GM21723 (cell line): Measurements from ENCODE around the gene TBC1D5.

Experiments
- ATAC-seq: cut with Tn5 transposase; IDR thresholded peaks from one replicate; pipeline ENCODE4 v1.9.1; 2021; ENCODE audit warnings: mild to moderate bottlenecking, moderate library complexity; ENCODE audit not compliant: unreplicated experiment

The TBC1D5 gene

DNA sequence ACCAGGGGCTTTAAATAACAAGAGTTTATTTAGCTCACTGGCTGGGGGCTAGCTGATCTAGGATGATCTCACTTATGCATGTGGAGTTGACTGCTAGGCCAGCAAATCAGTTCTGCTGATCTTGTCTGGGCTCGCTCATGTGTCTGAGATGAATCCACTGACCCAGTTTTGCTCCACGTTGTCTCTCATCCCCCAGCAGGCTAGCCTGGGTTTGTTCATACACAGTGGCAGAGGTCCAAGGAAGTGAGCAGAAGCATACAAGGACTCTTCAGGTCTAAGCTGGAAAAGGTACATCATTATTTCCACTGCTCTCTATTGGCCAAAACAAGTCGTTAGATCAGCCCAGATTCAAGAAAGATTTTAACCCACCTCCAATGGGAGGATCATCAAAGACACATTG lies 619.7 kb downstream of the TBC1D5 start:
- ATAC-seq = no peak

DNA sequence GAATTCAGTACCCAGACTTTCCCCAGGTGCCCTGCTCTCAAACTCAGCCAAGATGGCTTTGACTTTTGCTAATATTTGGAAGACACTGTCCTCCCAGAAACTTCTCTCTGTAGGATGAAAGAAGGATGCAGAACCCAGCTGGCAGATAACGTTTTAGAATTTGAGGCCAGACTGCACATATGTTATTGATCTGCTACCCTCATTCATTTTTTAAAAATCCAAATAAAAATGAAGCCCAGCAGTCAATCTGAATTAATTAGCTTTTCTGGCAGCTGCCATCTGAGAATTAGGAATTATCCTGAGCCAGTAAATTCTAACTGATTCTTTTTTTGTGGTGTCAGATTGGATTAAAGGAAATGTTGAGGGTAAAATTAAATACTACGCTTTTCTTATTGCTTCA lies 621.1 kb downstream of the TBC1D5 start:
- ATAC-seq = no peak

DNA sequence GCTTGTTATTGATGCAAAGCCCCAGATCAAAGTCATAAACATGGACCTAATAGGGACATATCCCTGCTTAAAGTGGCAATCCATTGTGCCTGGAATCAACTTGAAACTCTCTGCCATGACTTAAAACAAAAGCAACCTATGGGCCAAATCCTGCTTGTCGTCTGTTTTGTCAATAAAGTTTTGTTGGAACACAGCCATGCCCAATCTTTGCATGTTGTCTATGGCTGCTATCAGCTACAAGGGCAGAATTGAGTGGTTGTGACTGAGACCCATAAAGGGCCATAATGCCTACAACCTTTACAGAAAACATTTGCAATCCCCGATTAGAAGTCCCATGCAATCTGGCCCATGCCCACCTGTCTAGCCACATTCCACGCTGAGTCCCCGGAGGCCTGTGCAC lies 622.3 kb downstream of the TBC1D5 start:
- ATAC-seq = no peak

DNA sequence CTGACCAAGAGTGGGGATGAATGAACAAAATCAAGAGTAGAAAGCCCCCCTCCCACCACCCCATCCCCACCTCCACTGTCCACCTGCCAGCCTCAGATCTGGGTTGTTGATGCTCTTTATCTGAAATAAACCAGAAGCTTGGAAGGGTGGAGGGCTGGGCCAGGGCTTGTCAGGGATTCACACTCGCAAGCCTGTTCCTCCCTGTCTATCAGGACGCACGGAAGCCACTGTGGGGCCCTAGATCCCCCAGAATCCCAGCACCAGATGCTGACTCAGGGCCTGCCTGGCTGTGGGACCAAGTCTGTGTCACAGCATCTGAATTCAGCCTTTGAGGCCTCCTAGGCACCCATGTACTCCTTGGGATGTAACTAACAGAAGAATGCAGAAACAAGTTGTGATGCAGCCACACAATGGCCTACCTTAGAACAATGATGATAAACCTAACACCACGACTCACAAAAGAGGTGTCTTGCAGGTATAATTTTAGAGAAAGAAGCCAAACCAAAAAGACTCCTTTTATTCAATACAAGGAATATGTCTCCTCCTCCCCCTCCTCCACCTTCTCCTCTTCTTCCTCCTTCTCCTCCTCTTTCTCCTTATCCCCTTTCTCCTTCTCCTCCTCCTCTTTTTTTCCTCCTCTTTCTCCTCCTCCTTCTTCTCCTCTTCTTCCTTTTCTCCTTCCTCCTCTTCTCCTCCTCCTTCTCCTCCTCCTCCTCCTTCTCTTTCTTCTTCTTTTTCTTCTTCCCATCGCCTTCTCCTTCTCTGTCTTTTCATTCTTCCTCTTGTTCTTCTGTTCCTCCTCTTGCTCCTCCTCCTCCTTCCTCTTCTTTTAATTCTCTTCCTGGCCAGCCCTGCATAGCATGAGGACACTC lies 623.0 kb downstream of the TBC1D5 start:
- no peak for ATAC-seq

DNA sequence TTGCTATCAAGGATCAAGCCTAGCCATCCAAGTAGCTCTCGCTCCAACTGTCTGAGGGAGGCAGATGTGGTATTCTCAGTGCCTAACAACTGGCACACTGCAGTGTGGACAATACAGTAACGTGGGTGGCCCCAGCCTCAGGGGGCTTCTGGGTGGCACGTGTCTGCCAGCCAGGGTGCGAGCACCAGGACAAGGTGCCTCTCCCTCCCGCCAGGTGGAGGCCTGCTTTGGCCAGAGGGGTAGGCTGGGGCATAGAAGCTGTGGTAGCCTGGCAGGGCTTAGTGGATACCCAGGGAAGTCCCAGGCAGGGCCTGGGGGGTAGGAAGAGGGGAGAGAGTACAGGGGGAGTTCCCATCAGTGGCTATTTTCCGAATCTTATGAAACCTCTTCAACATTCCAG lies 623.7 kb downstream of the TBC1D5 start:
- ATAC-seq = no peak

DNA sequence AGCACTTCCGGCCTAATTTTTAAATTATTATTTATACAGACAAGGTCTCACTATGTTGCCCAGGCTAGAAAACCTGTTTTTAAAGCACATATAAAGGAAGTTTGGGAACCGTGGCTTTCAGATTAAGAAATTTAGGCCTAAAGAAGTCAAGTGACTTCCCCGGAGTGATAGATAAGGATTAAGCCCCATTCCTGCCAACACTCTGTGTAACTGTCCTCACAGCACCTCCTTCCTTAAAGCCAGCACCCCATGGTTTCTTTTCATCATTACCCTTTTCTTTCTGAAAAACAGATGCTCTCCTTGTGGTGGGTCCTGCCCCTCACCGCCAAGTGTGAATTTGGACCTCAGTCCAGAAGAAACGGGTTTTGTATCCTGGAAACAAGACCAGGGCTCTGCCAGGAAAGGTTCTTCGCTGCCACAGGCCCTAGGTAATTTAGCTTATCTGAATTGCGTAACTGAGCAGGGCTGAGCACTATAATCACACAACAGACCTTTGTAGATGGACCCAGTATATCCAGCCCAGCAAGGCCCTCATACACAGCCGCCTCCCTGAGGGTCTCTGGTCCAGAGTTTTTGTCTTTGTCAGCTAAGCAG lies 626.3 kb downstream of the TBC1D5 start:
- ATAC-seq = no peak

DNA sequence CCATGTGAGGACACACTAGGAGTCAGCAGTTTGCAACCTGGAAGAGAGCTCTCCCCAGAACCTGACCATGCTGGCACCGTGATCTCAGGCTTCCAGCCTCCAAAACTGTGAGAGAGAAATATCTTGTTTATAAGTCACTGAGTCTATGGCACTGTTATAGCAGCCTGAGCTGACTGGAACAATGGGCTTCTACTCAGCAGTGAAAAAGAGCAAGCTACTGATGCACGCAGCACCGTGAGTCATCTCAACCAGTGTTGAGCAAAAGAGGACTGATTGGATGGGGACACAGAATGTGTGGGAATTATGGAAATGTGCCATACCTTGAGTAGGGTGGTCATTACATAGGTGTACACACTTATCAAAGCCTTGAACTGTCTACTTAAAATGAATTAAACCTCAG lies 627.2 kb downstream of the TBC1D5 start:
- ATAC-seq = no peak

DNA sequence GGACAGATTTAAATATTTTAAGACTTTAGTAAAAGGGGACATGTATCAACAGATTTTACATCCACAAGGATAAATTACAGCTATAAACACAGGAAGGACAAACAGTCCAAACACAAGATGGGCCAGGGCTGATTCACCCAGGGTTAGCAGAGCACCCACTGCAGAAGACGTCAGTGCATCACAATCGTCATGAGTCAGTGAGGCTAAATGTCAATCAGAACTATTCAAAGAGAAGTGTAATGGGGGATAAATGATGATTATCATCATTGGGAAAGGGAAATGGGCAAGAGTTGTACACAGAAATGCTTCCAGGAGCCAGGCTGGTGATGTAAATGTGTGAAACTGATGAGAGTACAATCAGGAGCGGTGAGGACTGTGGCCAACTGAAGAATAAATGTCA lies 630.8 kb downstream of the TBC1D5 start:
- no peak for ATAC-seq

DNA sequence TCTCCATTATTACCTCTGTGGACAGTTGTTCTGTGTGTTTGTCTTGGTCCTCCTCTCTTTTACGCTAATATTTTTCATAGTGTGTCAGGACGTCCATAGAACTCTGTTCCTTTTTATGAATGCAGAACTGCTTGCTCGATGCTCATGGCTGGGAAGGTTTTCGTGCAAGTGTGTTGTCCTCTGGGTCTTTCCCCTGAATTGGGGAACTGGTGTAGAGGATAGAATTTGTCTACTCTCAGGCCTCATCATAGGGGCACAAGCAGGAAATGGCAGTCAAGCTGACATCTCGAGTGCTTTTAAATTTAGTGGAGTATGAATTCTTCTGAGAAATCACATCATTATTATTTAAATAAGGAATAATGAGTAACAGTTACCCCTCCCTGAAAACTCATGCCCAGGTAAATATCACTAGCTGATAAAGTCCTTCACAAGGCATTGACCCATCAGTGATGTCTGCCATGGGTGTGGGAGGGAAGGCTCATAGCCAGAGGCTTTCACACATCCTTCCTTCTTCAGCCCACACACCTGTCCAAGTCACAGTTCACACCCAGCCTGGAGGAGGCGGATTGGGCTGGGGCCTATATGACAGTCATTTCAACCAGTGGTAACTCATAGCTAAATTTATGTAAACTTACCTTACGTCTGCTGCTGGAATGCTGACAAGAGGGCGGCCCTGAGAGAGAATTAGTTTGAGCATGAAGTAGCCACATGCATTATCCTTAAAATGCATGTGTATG lies 631.6 kb downstream of the TBC1D5 start:
- no peak for ATAC-seq
